Transverse colon (tissue), 3 donors: ENCODE results near the gene RBM42.

Experiments
- EP300 ChIP-seq: sonication (generic); formaldehyde crosslinking; IDR thresholded peaks from one replicate; pipeline ENCODE4 v1.6.1; 2017; ENCODE audit warnings: antibody characterized with exemption, low read depth
- POLR2A ChIP-seq: fragments of 450-650 bp; IDR thresholded peaks from one replicate; pipeline ENCODE4 v1.6.1; 2016; ENCODE audit warnings: antibody characterized with exemption, mild to moderate bottlenecking, moderate library complexity
- TF ChIP-seq, protein P1 (sequence below), 5 experiments: fragments of 200-600 bp in 3 of 5; fragments of 450-650 bp in 2 of 5; sonication (generic) in 3 of 5; IDR thresholded peaks; 1 replicate in 2 of 5; 2 replicates in 3 of 5; pipeline ENCODE4 v1.5.1; 2016 to 2017; ENCODE audit warnings: antibody characterized with exemption in 5 of 5, inconsistent platforms in 3 of 5, mild to moderate bottlenecking in 2 of 5, moderate library complexity in 1 of 5

- no peak for TF ChIP-seq EP300
- no peak for TF ChIP-seq POLR2A
- TF ChIP-seq, protein P1, sequence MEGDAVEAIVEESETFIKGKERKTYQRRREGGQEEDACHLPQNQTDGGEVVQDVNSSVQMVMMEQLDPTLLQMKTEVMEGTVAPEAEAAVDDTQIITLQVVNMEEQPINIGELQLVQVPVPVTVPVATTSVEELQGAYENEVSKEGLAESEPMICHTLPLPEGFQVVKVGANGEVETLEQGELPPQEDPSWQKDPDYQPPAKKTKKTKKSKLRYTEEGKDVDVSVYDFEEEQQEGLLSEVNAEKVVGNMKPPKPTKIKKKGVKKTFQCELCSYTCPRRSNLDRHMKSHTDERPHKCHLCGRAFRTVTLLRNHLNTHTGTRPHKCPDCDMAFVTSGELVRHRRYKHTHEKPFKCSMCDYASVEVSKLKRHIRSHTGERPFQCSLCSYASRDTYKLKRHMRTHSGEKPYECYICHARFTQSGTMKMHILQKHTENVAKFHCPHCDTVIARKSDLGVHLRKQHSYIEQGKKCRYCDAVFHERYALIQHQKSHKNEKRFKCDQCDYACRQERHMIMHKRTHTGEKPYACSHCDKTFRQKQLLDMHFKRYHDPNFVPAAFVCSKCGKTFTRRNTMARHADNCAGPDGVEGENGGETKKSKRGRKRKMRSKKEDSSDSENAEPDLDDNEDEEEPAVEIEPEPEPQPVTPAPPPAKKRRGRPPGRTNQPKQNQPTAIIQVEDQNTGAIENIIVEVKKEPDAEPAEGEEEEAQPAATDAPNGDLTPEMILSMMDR (IDR thresholded peaks at IDR 0.05), result no peak
Observed at GRCh38 chr19:35641515-35642151, 12.8 kb downstream of the RBM42 start, which contains the start of gene ETV2.
